ENCODE data around the gene IPPK. TPM values are rescaled to one million over a fixed set of nuclear protein-coding genes. Genes with fewer than 3 reads are reported as not detected.

The IPPK gene
- total and polyA plus RNA-seq, 2 donors (not counting 1 experiment from before 2014, with no cell fraction given): 6.8 to 8.7 TPM

GRCh38 chr9:92679413-92680165, 9.7 kb upstream of the IPPK start:
- H3K36me3 ChIP-seq (replicated peaks in 1 of 2; ENCODE audit: control extremely low read depth in 1 of 2, control insufficient read depth in 1 of 2, extremely low read depth in 1 of 2, insufficient read depth in 2 of 2, low read length in 1 of 2): no peaks in the 10 kb centered on the region
- no peak overlapping the region for H3K27ac ChIP-seq (ENCODE audit: low read length in 2 of 2)
- no peak for DNase-seq
- no peaks in the 10 kb centered on the region for H4K20me1 ChIP-seq (ENCODE audit: control insufficient read depth, insufficient read depth, low read length, poor library complexity, severe bottlenecking)
- H3K79me2 ChIP-seq (ENCODE audit: control insufficient read depth, insufficient read depth, low read length): no peaks in the 10 kb centered on the region
- H3K27me3 Mint-ChIP-seq: no peaks in the 10 kb centered on the region
- POLR2A ChIA-PET: interaction anchor here (0.5 kb wide), 1 partner anchor 44 kb away, joined by 3 read pairs; no protein-coding TSS in a partner anchor
- H2AFZ ChIP-seq (ENCODE audit: insufficient read depth, low read depth, low read length, poor library complexity, severe bottlenecking): no peak overlapping the region
- no peaks in the 10 kb centered on the region for H3K4me1 Mint-ChIP-seq
- H3K9ac ChIP-seq (ENCODE audit: low read length): no peak overlapping the region
- no peak overlapping the region for H3K27ac Mint-ChIP-seq
- no peaks in the 10 kb centered on the region for H3K27me3 ChIP-seq (replicated peaks in 1 of 4; ENCODE audit: control extremely low read depth in 1 of 4, control insufficient read depth in 3 of 4, insufficient read depth in 4 of 4, low read length in 3 of 4)
- H3K4me1 ChIP-seq (ENCODE audit: control insufficient read depth in 2 of 2, insufficient read depth in 2 of 2, low read length in 2 of 2): no peaks in the 10 kb centered on the region
- H3K9me3 Mint-ChIP-seq (ENCODE audit: insufficient read depth): no peaks in the 10 kb centered on the region
- CTCF ChIA-PET: no interaction called here
- H3K9me3 ChIP-seq (ENCODE audit: control extremely low read depth in 1 of 3, control insufficient read depth in 2 of 3, insufficient read depth in 1 of 3, low read length in 2 of 3): no peaks in the 10 kb centered on the region
- TF ChIP-seq, protein P1, sequence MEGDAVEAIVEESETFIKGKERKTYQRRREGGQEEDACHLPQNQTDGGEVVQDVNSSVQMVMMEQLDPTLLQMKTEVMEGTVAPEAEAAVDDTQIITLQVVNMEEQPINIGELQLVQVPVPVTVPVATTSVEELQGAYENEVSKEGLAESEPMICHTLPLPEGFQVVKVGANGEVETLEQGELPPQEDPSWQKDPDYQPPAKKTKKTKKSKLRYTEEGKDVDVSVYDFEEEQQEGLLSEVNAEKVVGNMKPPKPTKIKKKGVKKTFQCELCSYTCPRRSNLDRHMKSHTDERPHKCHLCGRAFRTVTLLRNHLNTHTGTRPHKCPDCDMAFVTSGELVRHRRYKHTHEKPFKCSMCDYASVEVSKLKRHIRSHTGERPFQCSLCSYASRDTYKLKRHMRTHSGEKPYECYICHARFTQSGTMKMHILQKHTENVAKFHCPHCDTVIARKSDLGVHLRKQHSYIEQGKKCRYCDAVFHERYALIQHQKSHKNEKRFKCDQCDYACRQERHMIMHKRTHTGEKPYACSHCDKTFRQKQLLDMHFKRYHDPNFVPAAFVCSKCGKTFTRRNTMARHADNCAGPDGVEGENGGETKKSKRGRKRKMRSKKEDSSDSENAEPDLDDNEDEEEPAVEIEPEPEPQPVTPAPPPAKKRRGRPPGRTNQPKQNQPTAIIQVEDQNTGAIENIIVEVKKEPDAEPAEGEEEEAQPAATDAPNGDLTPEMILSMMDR (IDR thresholded peaks at IDR 0.05): no peak
- TF ChIP-seq EZH2 (IDR thresholded peaks at IDR 0.05; ENCODE audit: borderline replicate concordance, insufficient read depth, low read depth, low read length, poor library complexity, severe bottlenecking): no peak
- no peak overlapping the region for H3K4me3 Mint-ChIP-seq
- intact Hi-C loops (cut with micrococcal nuclease): loop anchor here (10.0 kb wide), 1 partner anchor 775 kb away; the partner anchor contains the start of genes FAM120A and FAM120AOS
- no peak overlapping the region for H3K4me3 ChIP-seq (ENCODE audit: control extremely low read depth in 1 of 5, extremely low read depth in 1 of 5, insufficient read depth in 1 of 5, low read depth in 2 of 5, low read length in 4 of 5)
- ATAC-seq (ENCODE audit: low read depth): no peak
- no peak overlapping the region for H3K4me2 ChIP-seq (replicated peaks; ENCODE audit: low read depth, low read length, poor library complexity, severe bottlenecking)
- WGBS (ENCODE audit: insufficient coverage): 94% methylated on average over 12 of the region's 14 CpGs

GRCh38 chr9:92671323-92671722, 1.4 kb upstream of the IPPK start:
- DNase-seq (no peak), ATAC-seq (ENCODE audit: low read depth) (no peak)
- 95% methylated on average over 4 of the region's 4 CpGs for WGBS (ENCODE audit: insufficient coverage)
- peak overlapping the region; percentile 53 for H3K27ac Mint-ChIP-seq
- Histone ChIP-seq H2AFZ (ENCODE audit: insufficient read depth, low read depth, low read length, poor library complexity, severe bottlenecking) (no peak overlapping the region), H3K4me3 (ENCODE audit: control extremely low read depth in 1 of 5, extremely low read depth in 1 of 5, insufficient read depth in 1 of 5, low read depth in 2 of 5, low read length in 4 of 5) (peak overlapping the region in 1 of 5 experiments; percentile 98), H3K36me3 (replicated peaks in 1 of 2; ENCODE audit: control extremely low read depth in 1 of 2, control insufficient read depth in 1 of 2, extremely low read depth in 1 of 2, insufficient read depth in 2 of 2, low read length in 1 of 2) (peaks cover 0 to 8% of the 10 kb centered on the region in 2 experiments), H3K4me1 (ENCODE audit: control insufficient read depth in 2 of 2, insufficient read depth in 2 of 2, low read length in 2 of 2) (peaks cover 17 to 23% of the 10 kb centered on the region in 2 donors), H3K27me3 (replicated peaks in 1 of 4; ENCODE audit: control extremely low read depth in 1 of 4, control insufficient read depth in 3 of 4, insufficient read depth in 4 of 4, low read length in 3 of 4) (no peaks in the 10 kb centered on the region), H3K27ac (ENCODE audit: low read length in 2 of 2) (no peak overlapping the region), H4K20me1 (ENCODE audit: control insufficient read depth, insufficient read depth, low read length, poor library complexity, severe bottlenecking) (peaks cover 4% of the 10 kb centered on the region), H3K9me3 (ENCODE audit: control extremely low read depth in 1 of 3, control insufficient read depth in 2 of 3, insufficient read depth in 1 of 3, low read length in 2 of 3) (no peaks in the 10 kb centered on the region), H3K9ac (ENCODE audit: low read length) (peak overlapping the region; percentile 99), H3K4me2 (replicated peaks; ENCODE audit: low read depth, low read length, poor library complexity, severe bottlenecking) (peak overlapping the region; percentile 97), H3K79me2 (ENCODE audit: control insufficient read depth, insufficient read depth, low read length) (peaks cover 50% of the 10 kb centered on the region)
- H3K9me3 Mint-ChIP-seq (ENCODE audit: insufficient read depth): no peaks in the 10 kb centered on the region
- peaks cover 22% of the 10 kb centered on the region for H3K4me1 Mint-ChIP-seq
- H3K27me3 Mint-ChIP-seq: no peaks in the 10 kb centered on the region
- H3K4me3 Mint-ChIP-seq: peak overlapping the region; percentile 67
- ChIA-PET CTCF (interaction anchor here (0.9 to 2.4 kb wide), 5 partner anchors 46 to 120 kb away, joined by 3 to 13 read pairs (median 10); partner anchors contain the start of gene BICD2), POLR2A (interaction anchor here (0.6 to 1.7 kb wide), 2 partner anchors 346 to 1309 kb away, joined by 3 to 8 read pairs; partner anchors contain the start of genes CENPP and NOL8)
- TF ChIP-seq, protein P1 (IDR thresholded peaks at IDR 0.05): no peak
- no peak for TF ChIP-seq EZH2 (IDR thresholded peaks at IDR 0.05; ENCODE audit: borderline replicate concordance, insufficient read depth, low read depth, low read length, poor library complexity, severe bottlenecking)
- intact Hi-C loops (cut with micrococcal nuclease): loop anchor here (2.0 to 10.0 kb wide), 3 partner anchors 783 to 1586 kb away; partner anchors contain the start of genes FAM120A, FAM120AOS and ZNF169
